GM23338 (cell line): ENCODE data around the gene DRC1. TPM values are rescaled to one million over a fixed set of nuclear protein-coding genes. Genes with fewer than 3 reads are reported as not detected.

ENCODE experiments used
- ATAC-seq: fragments of 200-7000 bp; cut with Tn5 transposase; 3 replicates; pipeline ENCODE4 v1.9.1; 2020
- DNase-seq: peaks from one replicate; pipeline ENCODE4 v3.0.0-alpha.2; 2015; ENCODE audit warnings: low spot score
- H2AFZ ChIP-seq: fragments of 200-600 bp; sonication (generic); 2 replicates; pipeline ENCODE4 v1.8.0; 2016; ENCODE audit warnings: antibody characterized with exemption, mild to moderate bottlenecking, moderate library complexity
- H3F3A ChIP-seq: fragments of 200-600 bp; sonication (generic); replicated peaks from 2 replicates; pipeline ENCODE4 v1.8.0; 2017; ENCODE audit warnings: antibody characterized with exemption, mixed run types, low read depth
- H3K27ac ChIP-seq: fragments of 200-600 bp; sonication (generic); 2 replicates; pipeline ENCODE4 v1.6.1; 2016; ENCODE audit warnings: low read depth
- H3K27me3 ChIP-seq: fragments of 200-600 bp; sonication (generic); 2 replicates; pipeline ENCODE4 v1.8.0; 2016; ENCODE audit warnings: mild to moderate bottlenecking, mixed run types, moderate library complexity; ENCODE audit not compliant: insufficient read depth
- H3K36me3 ChIP-seq: fragments of 200-600 bp; sonication (generic); 2 replicates; pipeline ENCODE4 v1.8.0; 2016; ENCODE audit warnings: mild to moderate bottlenecking; ENCODE audit not compliant: insufficient read depth
- H3K4me1 ChIP-seq: fragments of 200-600 bp; sonication (generic); 2 replicates; pipeline ENCODE4 v1.8.0; 2016; ENCODE audit warnings: mild to moderate bottlenecking, moderate library complexity; ENCODE audit not compliant: insufficient read depth
- H3K4me2 ChIP-seq: fragments of 200-600 bp; sonication (generic); 2 replicates; pipeline ENCODE4 v1.7.1; 2017; ENCODE audit warnings: mixed run types
- H3K4me3 ChIP-seq: fragments of 200-600 bp; sonication (generic); 2 replicates; pipeline ENCODE4 v1.6.1; 2016; ENCODE audit warnings: mixed run types
- H3K79me2 ChIP-seq: fragments of 200-600 bp; sonication (generic); replicated peaks from 2 replicates; pipeline ENCODE4 v1.8.0; 2017; ENCODE audit warnings: mild to moderate bottlenecking; ENCODE audit not compliant: insufficient read depth
- H3K9me2 ChIP-seq: fragments of 200-600 bp; sonication (generic); 2 replicates; pipeline ENCODE4 v1.8.0; 2017; ENCODE audit not compliant: insufficient read depth
- H4K20me1 ChIP-seq: fragments of 200-600 bp; sonication (generic); replicated peaks from 2 replicates; pipeline ENCODE4 v1.8.0; 2017; ENCODE audit warnings: mild to moderate bottlenecking; ENCODE audit not compliant: insufficient read depth
- H3K27ac Mint-ChIP-seq: 2 replicates; pipeline ENCODE4 v1.8.0; 2020; ENCODE audit warnings: inconsistent platforms, mild to moderate bottlenecking, moderate library complexity, mixed read lengths
- H3K27me3 Mint-ChIP-seq: 3 replicates; pipeline ENCODE4 v1.8.0; 2022; ENCODE audit warnings: low read depth, mild to moderate bottlenecking, moderate library complexity, mixed read lengths, inconsistent platforms; ENCODE audit not compliant: insufficient read depth, poor library complexity
- H3K36me3 Mint-ChIP-seq: 3 replicates; pipeline ENCODE4 v1.8.0; 2021; ENCODE audit warnings: low read depth, mild to moderate bottlenecking, inconsistent platforms, moderate library complexity, mixed read lengths
- H3K4me1 Mint-ChIP-seq: 3 replicates; pipeline ENCODE4 v1.8.0; 2020; ENCODE audit warnings: mild to moderate bottlenecking, inconsistent platforms, mixed read lengths
- H3K4me3 Mint-ChIP-seq: 3 replicates; pipeline ENCODE4 v1.8.0; 2021; ENCODE audit warnings: moderate library complexity, mild to moderate bottlenecking, inconsistent platforms, mixed read lengths
- H3K9me3 Mint-ChIP-seq: 3 replicates; pipeline ENCODE4 v1.8.0; 2020; ENCODE audit warnings: moderate library complexity, mild to moderate bottlenecking, inconsistent platforms, mixed read lengths
- ETS1 ChIP-seq: IDR thresholded peaks from 2 replicates; pipeline ENCODE4 v1.6.1; 2016; ENCODE audit warnings: antibody characterized with exemption
- EZH2phosphoT487 ChIP-seq: fragments of 200-600 bp; sonication (generic); IDR thresholded peaks from one replicate; pipeline ENCODE4 v1.8.1; 2018; ENCODE audit warnings: antibody characterized with exemption; ENCODE audit not compliant: unreplicated experiment
- JUNB ChIP-seq: IDR thresholded peaks from one replicate; pipeline ENCODE4 v1.6.1; 2016; ENCODE audit warnings: antibody characterized with exemption; ENCODE audit not compliant: unreplicated experiment
- NANOG ChIP-seq: IDR thresholded peaks from 2 replicates; pipeline ENCODE4 v1.6.1; 2016; ENCODE audit warnings: antibody characterized with exemption, borderline replicate concordance
- POLR2AphosphoS5 ChIP-seq: IDR thresholded peaks from 2 replicates; pipeline ENCODE4 v1.6.1; 2016; ENCODE audit warnings: antibody characterized with exemption, low read depth
- REST ChIP-seq: IDR thresholded peaks from one replicate; pipeline ENCODE4 v1.6.1; 2018; ENCODE audit warnings: antibody characterized with exemption; ENCODE audit not compliant: unreplicated experiment
- ZNF114 ChIP-seq: fragments of 250-450 bp; sonication (Bioruptor Pico); IDR thresholded peaks from 2 replicates; pipeline ENCODE4 v1.5.0; 2020; ENCODE audit warnings: mild to moderate bottlenecking, moderate library complexity
- ZNF331 ChIP-seq: fragments of 250-450 bp; sonication (Bioruptor Pico); IDR thresholded peaks from 2 replicates; pipeline ENCODE4 v1.5.0; 2020; ENCODE audit warnings: low read depth, mild to moderate bottlenecking, moderate library complexity
- polyA plus RNA-seq: library from polyadenylated mRNA; unstranded; fragments of >200 nt; fragmentation: Nextera tagmentation; extraction: Ambion mirVana; gene quantifications from 2 replicates; pipeline ENCODE4 v1.2.1, GENCODE V29; 2016
- total RNA-seq: library from RNA; depleted of rRNA; stranded (reverse); fragments of >200 nt; shearing (Covaris generic); gene quantifications from 2 replicates; pipeline ENCODE4 v1.2.3, GENCODE V29; 2014
- TF ChIP-seq, protein P1 (sequence below), 2 experiments: fragments of 200-600 bp in 1 of 2; sonication (generic) in 1 of 2; conservative IDR thresholded peaks; 2 replicates each; pipeline versions ENCODE4 v1.5.1 to v1.6.1; 2016 to 2017; ENCODE audit warnings: antibody characterized with exemption in 2 of 2, low read depth in 2 of 2, mild to moderate bottlenecking in 2 of 2, moderate library complexity in 1 of 2
- TF ChIP-seq, protein P2 (sequence below): fragments of 250-450 bp; sonication (Bioruptor Pico); IDR thresholded peaks from 2 replicates; pipeline ENCODE4 v1.5.0; 2020; ENCODE audit warnings: mild to moderate bottlenecking, moderate library complexity

Gene DRC1
- total and polyA plus RNA-seq, 2 experiments from 2014 or later, result 0.45 TPM; not detected in 1

DNA sequence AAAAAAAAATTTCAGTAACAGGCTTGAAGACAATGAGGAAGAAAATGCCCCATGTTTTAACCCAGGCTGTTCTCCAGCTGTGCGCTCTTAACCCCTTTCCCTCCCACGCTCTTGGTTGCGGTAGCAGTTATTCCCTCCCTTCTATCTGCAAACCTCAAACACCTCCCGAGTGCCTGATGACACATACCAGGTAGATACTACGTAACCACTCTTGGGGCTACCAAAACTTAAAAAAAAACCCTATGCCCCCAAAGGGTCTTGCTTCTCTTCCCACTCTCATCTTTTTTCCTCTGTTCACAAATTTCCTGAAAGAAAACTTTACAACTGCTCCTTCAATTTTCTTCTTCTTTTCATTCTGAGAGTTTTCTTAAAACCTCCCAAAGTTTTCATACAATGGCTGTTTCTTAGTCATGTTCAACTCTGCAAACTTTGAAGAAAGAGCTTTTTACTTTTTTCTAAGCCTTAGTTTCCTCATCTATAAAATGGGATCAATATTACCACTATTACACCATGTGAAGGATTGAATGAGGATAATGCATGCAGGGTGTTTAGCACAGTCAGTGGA, 4.9 kb upstream of the DRC1 start:
- H3F3A ChIP-seq, result no peaks in the 10 kb centered on the region
- H3K27ac ChIP-seq, result no peak overlapping the region
- no peak overlapping the region for H3K4me3 ChIP-seq
- no peak overlapping the region for H3K27ac Mint-ChIP-seq
- no peak overlapping the region for H3K4me2 ChIP-seq
- no peaks in the 10 kb centered on the region for H3K27me3 ChIP-seq
- H3K36me3 Mint-ChIP-seq, result no peaks in the 10 kb centered on the region
- no peak for DNase-seq
- no peaks in the 10 kb centered on the region; the same call in 2 of the 3 replicates for H3K4me1 Mint-ChIP-seq
- no peaks in the 10 kb centered on the region for H3K36me3 ChIP-seq
- H3K79me2 ChIP-seq, result no peaks in the 10 kb centered on the region
- H3K4me1 ChIP-seq, result no peaks in the 10 kb centered on the region
- no peak overlapping the region for H3K4me3 Mint-ChIP-seq
- H3K27me3 Mint-ChIP-seq, result peaks cover 7% of the 10 kb centered on the region
- no peaks in the 10 kb centered on the region; the same call in 1 of the 2 replicates for H4K20me1 ChIP-seq
- TF ChIP-seq, protein P1, sequence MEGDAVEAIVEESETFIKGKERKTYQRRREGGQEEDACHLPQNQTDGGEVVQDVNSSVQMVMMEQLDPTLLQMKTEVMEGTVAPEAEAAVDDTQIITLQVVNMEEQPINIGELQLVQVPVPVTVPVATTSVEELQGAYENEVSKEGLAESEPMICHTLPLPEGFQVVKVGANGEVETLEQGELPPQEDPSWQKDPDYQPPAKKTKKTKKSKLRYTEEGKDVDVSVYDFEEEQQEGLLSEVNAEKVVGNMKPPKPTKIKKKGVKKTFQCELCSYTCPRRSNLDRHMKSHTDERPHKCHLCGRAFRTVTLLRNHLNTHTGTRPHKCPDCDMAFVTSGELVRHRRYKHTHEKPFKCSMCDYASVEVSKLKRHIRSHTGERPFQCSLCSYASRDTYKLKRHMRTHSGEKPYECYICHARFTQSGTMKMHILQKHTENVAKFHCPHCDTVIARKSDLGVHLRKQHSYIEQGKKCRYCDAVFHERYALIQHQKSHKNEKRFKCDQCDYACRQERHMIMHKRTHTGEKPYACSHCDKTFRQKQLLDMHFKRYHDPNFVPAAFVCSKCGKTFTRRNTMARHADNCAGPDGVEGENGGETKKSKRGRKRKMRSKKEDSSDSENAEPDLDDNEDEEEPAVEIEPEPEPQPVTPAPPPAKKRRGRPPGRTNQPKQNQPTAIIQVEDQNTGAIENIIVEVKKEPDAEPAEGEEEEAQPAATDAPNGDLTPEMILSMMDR (conservative IDR thresholded peaks at IDR 0.05; ENCODE audit: low read depth in 2 of 2), result no peak
- TF ChIP-seq ZNF331, result no peak
- no peak for TF ChIP-seq POLR2AphosphoS5
- TF ChIP-seq EZH2phosphoT487, result no peak
- TF ChIP-seq ETS1, result no peak
- TF ChIP-seq, protein P2, sequence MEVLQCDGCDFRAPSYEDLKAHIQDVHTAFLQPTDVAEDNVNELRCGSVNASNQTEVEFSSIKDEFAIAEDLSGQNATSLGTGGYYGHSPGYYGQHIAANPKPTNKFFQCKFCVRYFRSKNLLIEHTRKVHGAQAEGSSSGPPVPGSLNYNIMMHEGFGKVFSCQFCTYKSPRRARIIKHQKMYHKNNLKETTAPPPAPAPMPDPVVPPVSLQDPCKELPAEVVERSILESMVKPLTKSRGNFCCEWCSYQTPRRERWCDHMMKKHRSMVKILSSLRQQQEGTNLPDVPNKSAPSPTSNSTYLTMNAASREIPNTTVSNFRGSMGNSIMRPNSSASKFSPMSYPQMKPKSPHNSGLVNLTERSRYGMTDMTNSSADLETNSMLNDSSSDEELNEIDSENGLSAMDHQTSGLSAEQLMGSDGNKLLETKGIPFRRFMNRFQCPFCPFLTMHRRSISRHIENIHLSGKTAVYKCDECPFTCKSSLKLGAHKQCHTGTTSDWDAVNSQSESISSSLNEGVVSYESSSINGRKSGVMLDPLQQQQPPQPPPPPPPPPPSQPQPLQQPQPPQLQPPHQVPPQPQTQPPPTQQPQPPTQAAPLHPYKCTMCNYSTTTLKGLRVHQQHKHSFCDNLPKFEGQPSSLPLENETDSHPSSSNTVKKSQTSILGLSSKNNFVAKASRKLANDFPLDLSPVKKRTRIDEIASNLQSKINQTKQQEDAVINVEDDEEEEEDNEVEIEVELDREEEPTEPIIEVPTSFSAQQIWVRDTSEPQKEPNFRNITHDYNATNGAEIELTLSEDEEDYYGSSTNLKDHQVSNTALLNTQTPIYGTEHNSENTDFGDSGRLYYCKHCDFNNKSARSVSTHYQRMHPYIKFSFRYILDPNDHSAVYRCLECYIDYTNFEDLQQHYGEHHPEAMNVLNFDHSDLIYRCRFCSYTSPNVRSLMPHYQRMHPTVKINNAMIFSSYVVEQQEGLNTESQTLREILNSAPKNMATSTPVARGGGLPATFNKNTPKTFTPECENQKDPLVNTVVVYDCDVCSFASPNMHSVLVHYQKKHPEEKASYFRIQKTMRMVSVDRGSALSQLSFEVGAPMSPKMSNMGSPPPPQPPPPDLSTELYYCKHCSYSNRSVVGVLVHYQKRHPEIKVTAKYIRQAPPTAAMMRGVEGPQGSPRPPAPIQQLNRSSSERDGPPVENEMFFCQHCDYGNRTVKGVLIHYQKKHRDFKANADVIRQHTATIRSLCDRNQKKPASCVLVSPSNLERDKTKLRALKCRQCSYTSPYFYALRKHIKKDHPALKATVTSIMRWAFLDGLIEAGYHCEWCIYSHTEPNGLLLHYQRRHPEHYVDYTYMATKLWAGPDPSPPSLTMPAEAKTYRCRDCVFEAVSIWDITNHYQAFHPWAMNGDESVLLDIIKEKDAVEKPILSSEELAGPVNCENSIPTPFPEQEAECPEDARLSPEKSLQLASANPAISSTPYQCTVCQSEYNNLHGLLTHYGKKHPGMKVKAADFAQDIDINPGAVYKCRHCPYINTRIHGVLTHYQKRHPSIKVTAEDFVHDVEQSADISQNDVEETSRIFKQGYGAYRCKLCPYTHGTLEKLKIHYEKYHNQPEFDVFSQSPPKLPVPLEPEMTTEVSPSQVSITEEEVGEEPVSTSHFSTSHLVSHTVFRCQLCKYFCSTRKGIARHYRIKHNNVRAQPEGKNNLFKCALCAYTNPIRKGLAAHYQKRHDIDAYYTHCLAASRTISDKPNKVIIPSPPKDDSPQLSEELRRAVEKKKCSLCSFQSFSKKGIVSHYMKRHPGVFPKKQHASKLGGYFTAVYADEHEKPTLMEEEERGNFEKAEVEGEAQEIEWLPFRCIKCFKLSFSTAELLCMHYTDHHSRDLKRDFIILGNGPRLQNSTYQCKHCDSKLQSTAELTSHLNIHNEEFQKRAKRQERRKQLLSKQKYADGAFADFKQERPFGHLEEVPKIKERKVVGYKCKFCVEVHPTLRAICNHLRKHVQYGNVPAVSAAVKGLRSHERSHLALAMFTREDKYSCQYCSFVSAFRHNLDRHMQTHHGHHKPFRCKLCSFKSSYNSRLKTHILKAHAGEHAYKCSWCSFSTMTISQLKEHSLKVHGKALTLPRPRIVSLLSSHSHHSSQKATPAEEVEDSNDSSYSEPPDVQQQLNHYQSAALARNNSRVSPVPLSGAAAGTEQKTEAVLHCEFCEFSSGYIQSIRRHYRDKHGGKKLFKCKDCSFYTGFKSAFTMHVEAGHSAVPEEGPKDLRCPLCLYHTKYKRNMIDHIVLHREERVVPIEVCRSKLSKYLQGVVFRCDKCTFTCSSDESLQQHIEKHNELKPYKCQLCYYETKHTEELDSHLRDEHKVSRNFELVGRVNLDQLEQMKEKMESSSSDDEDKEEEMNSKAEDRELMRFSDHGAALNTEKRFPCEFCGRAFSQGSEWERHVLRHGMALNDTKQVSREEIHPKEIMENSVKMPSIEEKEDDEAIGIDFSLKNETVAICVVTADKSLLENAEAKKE, result no peak
- TF ChIP-seq REST, result no peak
- TF ChIP-seq JUNB, result no peak
- no peak for TF ChIP-seq NANOG
- no peak for TF ChIP-seq ZNF114 (CRISPR knock-in tag)
- ATAC-seq, result no peak
- H2AFZ ChIP-seq, result no peak overlapping the region
- H3K9me3 Mint-ChIP-seq, result no peaks in the 10 kb centered on the region
- H3K9me2 ChIP-seq, result no peaks in the 10 kb centered on the region
